Brain microvascular endothelial cell (primary cell): Measurements from ENCODE around the gene FRMD4B.

ENCODE experiments used
- DNase-seq: peaks from one replicate; pipeline ENCODE4 v3.0.0-alpha.2; 2020
- H3K27ac ChIP-seq: fragments of 250-450 bp; sonication (Bioruptor Pico); 2 replicates; pipeline ENCODE4 v1.5.1; 2020; ENCODE audit warnings: mild to moderate bottlenecking, moderate library complexity
- H3K27me3 ChIP-seq: fragments of 250-450 bp; sonication (Bioruptor Pico); replicated peaks from 2 replicates; pipeline ENCODE4 v1.5.1; 2020; ENCODE audit warnings: mild to moderate bottlenecking
- H3K36me3 ChIP-seq: fragments of 250-450 bp; sonication (Bioruptor Pico); replicated peaks from 2 replicates; pipeline ENCODE4 v1.5.1; 2020; ENCODE audit warnings: mild to moderate bottlenecking
- H3K4me3 ChIP-seq: 2 replicates; pipeline ENCODE4 v1.5.1; 2011; ENCODE audit warnings: low read depth, mild to moderate bottlenecking, control low read depth, low read length, moderate library complexity
- CTCF ChIP-seq: IDR thresholded peaks from 2 replicates; pipeline ENCODE4 v1.5.1; 2011; ENCODE audit warnings: low read depth, mild to moderate bottlenecking, moderate library complexity, low read length, control low read depth, inconsistent platforms; ENCODE audit errors: missing control alignments
- in situ Hi-C: cut with HindIII; loops from 2 replicates; pipeline ENCODE4 v1.10.0; 2017; ENCODE audit warnings: low sequenced_read_pairs, low pct_ligation_motif_present

The FRMD4B gene

GRCh38 chr3:69249001-69249400 lies 136.9 kb downstream of the FRMD4B start:
- in situ Hi-C loops = no loop called here
- TF ChIP-seq CTCF = no peak
- DNase-seq = no peak
- H3K27ac ChIP-seq = no peak overlapping the region
- H3K36me3 ChIP-seq = no peaks in the 10 kb centered on the region
- no peak overlapping the region for H3K4me3 ChIP-seq
- peaks cover 10% of the 10 kb centered on the region for H3K27me3 ChIP-seq

GRCh38 chr3:69248436-69248835 lies 137.5 kb downstream of the FRMD4B start:
- Histone ChIP-seq H3K27ac (no peak overlapping the region), H3K27me3 (peaks cover 12% of the 10 kb centered on the region), H3K4me3 (no peak overlapping the region), H3K36me3 (no peaks in the 10 kb centered on the region)
- TF ChIP-seq CTCF = no peak
- DNase-seq = no peak
- in situ Hi-C loops = no loop called here

GRCh38 chr3:69246612-69247011 lies 139.3 kb downstream of the FRMD4B start:
- Histone ChIP-seq H3K27ac (no peak overlapping the region), H3K27me3 (peaks cover 12% of the 10 kb centered on the region), H3K4me3 (no peak overlapping the region), H3K36me3 (no peaks in the 10 kb centered on the region)
- in situ Hi-C loops = no loop called here
- TF ChIP-seq CTCF = no peak
- DNase-seq = no peak

GRCh38 chr3:69244039-69244438 lies 141.8 kb downstream of the FRMD4B start:
- Histone ChIP-seq H3K27me3 (peaks cover 12% of the 10 kb centered on the region), H3K36me3 (no peaks in the 10 kb centered on the region), H3K27ac (no peak overlapping the region), H3K4me3 (no peak overlapping the region)
- DNase-seq = no peak
- TF ChIP-seq CTCF = no peak
- in situ Hi-C loops = no loop called here

- no peak overlapping the region for H3K4me3 ChIP-seq
- H3K27ac ChIP-seq = no peak overlapping the region
- peaks cover 11% of the 10 kb centered on the region for H3K27me3 ChIP-seq
- H3K36me3 ChIP-seq = no peaks in the 10 kb centered on the region
- DNase-seq = no peak
- no peak for TF ChIP-seq CTCF
- in situ Hi-C loops = no loop called here
Measured at GRCh38 chr3:69241769-69242168, 144.1 kb downstream of the FRMD4B start.
